ENCODE measurements around the gene SCYGR6. TPM values are rescaled to one million over a fixed set of nuclear protein-coding genes. Genes with fewer than 3 reads are reported as not detected.

Gene SCYGR6
- total RNA-seq, 1 experiment from 2014 or later, result not detected

DNA sequence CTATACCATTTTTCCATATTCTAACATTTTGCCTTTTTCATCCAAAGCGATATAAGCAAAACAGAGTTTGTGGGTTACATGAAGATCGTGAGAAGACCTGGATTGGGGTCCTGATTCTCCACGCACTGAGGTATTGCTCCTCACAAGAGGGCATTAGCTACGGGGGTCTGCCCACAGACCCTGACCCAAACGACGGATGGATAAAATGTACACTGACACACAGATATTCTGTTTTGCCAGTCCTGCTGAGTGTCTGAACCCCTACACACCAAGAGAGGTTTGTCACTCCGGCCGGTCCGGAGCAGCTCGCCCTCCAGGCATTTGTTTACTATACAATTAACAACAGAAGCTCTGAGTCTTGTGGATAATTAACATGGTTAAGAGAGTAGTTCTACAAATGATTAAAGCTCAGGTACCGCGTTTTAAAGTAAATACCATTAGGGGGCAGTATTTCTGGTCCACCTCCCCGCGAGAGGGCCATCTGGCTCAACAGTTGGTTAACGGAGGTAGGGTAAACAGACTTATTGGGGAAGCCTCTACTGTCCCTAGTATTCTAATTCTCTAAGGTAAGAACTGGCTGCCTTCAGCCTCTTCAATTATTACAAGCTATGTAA, 49.6 kb upstream of the SCYGR6 start:
- DNase-seq (ENCODE audit: low read depth, low spot score) (peak; percentile 8), ATAC-seq (peak; percentile 89)
- H3K27me3 ChIP-seq (ENCODE audit: insufficient read depth, low read length), result no peaks in the 10 kb centered on the region
- POLR2A ChIA-PET, result interaction anchor here (0.8 to 1.1 kb wide), 2 partner anchors 11 to 43 kb away, joined by 3 read pairs; no protein-coding TSS in a partner anchor
- H3K9me2 ChIP-seq (ENCODE audit: insufficient read depth), result no peaks in the 10 kb centered on the region
- no TSS peak for BruUV-seq (replicated peaks)
- intact Hi-C loops (cut with micrococcal nuclease), result loop anchor here (1.0 to 2.0 kb wide), 2 partner anchors 89 to 110 kb away; no protein-coding TSS in a partner anchor
- H3K4me3 ChIP-seq (replicated peaks in 1 of 2; ENCODE audit: low read depth in 1 of 2, low read length in 2 of 2), result no peak overlapping the region
- peak overlapping the region; percentile 85 for H2AFZ ChIP-seq (ENCODE audit: low read depth, low read length, poor library complexity, severe bottlenecking)
- RAD21 ChIA-PET (ENCODE audit: low non-redundant PET in 1 of 2, low total read pairs in 2 of 2, uncharacterized antibody in 2 of 2, unreplicated experiment in 2 of 2), result interaction anchor here (0.7 to 1.2 kb wide), 2 partner anchors 45 to 89 kb away, joined by 3 read pairs; no protein-coding TSS in a partner anchor
- no peaks in the 10 kb centered on the region for H4K20me1 ChIP-seq (ENCODE audit: insufficient read depth)
- no peaks in the 10 kb centered on the region for H3K9me3 ChIP-seq (ENCODE audit: control insufficient read depth in 1 of 2, insufficient read depth in 1 of 2, low read depth in 1 of 2, low read length in 2 of 2)
- H3K9ac ChIP-seq (ENCODE audit: low read length), result no peak overlapping the region
- no peak overlapping the region for H3K27ac ChIP-seq (ENCODE audit: low read depth, low read length)
- CTCF ChIA-PET, result interaction anchor here (0.7 to 1.8 kb wide), 14 partner anchors 8 to 359 kb away, joined by 3 to 14 read pairs (median 4); no protein-coding TSS in a partner anchor
- H3K4me2 ChIP-seq (ENCODE audit: low read length), result no peak overlapping the region
- H3K79me2 ChIP-seq (ENCODE audit: insufficient read depth, low read length), result no peaks in the 10 kb centered on the region
- TF ChIP-seq CTCF (IDR thresholded peaks at IDR 0.05 in 2 of 3, conservative IDR thresholded peaks at IDR 0.05 in 1 of 3; ENCODE audit: borderline replicate concordance in 1 of 3, insufficient read depth in 1 of 3, low read depth in 2 of 3, low read length in 2 of 3) (peak; percentile 56 to 98 (median 66); a peak in 5 of 6 replicates), POLR2A (IDR thresholded peaks at IDR 0.05; ENCODE audit: borderline replicate concordance, extremely low read depth, insufficient read depth, insufficient read length) (no peak), FOSL1 (IDR thresholded peaks at IDR 0.05; ENCODE audit: low read depth) (no peak), ELF1 (IDR thresholded peaks at IDR 0.05; ENCODE audit: borderline replicate concordance, low read depth) (no peak), TCF7L2 (IDR thresholded peaks at IDR 0.05; ENCODE audit: borderline replicate concordance, extremely low read depth, insufficient read depth, insufficient read length) (no peak), ZFX (IDR thresholded peaks at IDR 0.05) (no peak), RAD21 (IDR thresholded peaks at IDR 0.05; ENCODE audit: low read depth) (peak; percentile 68)
- H3K4me1 ChIP-seq (ENCODE audit: control insufficient read depth in 1 of 2, insufficient read depth in 2 of 2, low read length in 2 of 2), result no peaks in the 10 kb centered on the region
- H3K36me3 ChIP-seq (ENCODE audit: control insufficient read depth in 1 of 2, insufficient read depth in 2 of 2, low read length in 2 of 2), result no peaks in the 10 kb centered on the region

All from HCT116 (cell line).